Fibroblast of skin of right quadriceps (primary cell): Measurements from ENCODE around the gene CLEC1B.
A peak's percentile ranks its signal among the peaks of the same experiment; 100 is the strongest.
"Not testable (repeated sequence)": the region's sequence is repeated elsewhere in the genome, so short reads cannot be mapped to it uniquely, and the experiment has no call there.

Experiments
- DNase-seq: peaks from one replicate; pipeline ENCODE4 v3.0.0-alpha.2; 2013

Gene CLEC1B

DNA sequence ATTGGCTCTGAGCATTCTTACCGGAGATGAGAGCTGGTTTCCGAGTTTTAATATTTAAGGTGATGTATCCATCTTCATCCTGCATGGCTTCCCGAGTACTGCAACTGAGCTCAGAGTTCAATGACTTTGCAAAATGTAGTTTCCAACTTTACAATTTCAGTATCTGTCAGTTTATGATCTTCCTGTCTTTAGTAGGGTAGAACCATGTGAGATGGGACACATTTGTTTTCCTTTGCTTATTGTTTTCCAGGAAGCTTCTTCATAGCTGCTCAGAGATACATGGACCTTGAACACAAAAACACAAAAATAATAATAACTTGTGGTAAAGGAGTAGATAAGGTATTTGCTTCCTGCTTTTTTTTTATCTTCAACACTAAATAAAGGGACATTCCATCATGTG is at the start of gene CLEC1B:
TSS of gene CLEC1B (minus strand) at position 106 of the 400 bp plus-strand sequence. CDS start at position 85, 21 bp downstream.
- DNase-seq, result no peak

DNA sequence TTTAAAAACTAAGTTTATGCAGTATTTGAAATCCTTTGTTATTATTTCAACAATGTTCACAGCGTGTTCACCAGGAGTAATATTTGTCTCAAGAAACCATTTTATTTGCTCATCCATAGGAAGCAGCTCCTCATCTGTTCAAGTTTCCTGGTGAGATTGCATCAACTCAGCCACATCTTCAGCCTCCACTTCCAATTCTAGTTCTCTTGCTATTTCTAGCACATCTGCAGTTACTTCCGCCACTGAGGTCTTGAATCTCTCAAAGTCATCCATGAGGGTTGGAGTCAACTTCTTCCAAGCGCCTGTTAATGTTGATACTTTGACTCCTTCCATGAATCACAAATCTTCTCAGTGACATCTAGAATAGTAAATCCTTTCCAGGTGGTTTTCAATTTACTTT is 49.6 kb upstream of the CLEC1B start:
- DNase-seq, result no peak

DNA sequence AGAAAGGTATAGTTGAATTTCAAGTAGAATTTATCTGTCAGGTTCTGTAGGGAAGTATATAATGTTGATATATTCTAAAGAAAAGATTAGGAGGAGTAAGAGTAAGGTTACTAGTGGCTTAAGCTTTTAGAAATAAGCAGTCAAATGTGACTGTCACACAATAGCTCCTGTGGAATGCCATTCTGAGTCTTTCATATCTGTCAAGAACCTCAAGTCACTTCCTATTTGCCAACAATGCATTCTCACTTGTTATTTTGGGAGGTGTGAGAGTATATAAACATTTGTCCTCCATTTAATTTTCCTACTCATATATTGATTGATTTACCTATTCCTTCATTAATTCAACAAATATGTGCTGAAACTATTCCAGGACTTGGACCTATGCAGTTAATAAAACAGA is 43.2 kb upstream of the CLEC1B start:
- no peak for DNase-seq

DNA sequence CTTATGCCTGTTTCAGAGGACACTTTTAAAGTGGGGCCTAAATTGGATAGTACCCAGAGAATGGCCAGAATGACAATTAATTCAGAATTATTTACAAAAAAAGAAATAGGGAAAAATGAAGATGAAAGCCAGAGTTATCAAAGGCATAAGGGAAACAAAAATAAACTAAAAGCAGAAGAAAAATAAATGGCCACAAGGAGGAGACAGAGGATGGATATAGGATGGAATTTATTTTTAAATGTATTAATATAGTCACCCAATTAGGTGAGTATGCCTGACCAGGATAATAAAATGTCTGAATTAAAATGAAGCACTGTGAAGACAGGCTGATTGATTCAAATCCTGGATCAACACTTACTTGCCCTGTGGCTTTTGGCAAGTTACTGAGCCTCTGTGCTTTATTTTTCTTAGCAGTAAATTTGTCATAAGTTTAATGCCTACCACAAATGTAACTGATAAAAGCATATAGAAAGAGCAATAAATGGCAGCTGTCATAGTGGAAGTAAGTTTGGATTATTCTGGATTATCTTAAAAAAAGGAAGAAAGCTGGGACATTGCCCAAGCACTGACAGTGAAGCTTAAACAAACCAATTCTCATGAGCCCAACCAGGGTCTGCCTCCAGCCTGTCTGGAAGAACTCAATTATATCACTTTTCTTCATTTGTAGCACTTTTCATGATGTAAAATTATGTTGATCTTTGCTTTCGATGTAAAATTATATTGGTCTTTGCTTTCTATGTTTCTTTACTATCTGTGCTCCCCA is 35.0 kb upstream of the CLEC1B start:
- DNase-seq, result peak; percentile 39

DNA sequence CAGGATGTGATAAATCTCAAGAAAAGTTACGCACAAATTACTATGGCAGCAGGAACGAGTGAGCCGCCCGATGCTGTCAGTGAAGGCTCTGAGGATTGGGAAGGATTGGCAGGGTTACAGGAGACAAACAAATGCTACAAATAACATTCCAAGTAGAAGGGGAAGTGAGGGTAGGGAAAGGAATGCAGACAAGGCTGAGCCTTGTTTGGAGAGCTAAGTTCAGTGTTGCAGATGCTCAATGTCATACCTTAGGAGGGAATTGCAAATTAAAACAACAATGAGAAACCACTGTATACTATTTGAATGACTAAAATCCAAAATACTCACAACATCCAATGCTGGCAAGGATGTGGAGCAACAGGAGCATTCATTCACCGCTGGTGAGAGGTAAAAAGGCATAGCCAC is 32.9 kb upstream of the CLEC1B start:
- peak; percentile 92 for DNase-seq

DNA sequence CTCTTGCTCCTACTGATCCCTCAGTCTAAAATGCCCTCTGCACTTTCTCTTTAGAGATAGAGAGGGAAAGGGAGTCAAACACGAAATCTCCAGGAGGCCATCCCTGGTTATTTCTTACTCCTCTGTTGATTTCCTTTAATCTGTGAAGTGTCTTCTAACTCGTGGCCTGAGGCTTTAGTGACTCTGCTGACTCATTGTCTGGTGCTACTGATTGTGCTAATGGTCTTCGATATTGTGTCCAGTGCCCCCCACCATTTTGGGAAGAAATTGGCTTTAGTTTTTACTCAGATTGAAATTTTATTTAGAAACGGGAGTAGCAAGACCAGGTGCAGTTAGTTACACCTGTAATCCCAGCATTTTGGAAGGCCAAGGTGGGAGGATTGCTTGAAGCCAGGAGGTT is 32.4 kb upstream of the CLEC1B start:
- no peak for DNase-seq

DNA sequence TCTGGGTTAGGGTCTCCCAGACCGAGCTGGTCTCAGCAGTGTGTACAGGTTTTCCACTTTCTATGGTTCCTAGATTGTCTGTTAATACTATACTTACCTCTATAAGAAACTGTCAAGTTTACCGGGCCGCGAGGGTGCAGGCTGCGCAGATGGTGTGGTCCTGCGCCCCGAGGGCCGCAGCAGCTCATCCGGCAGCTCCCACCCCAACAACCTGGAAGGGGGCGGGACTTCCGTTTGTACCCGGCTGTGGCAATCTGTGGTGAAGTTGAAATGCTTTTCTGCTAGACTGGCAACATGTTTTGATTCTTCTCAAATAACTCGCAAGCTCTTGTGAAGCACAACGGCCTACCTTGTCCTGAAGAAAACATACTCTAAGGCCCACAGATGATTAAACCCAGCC is 31.5 kb upstream of the CLEC1B start, which contains the start of gene CLEC9A:
TSS of gene CLEC9A (plus strand) at position 237 of the 400 bp plus-strand sequence. CDS start 22,006 bp downstream, outside the sequence.
- no peak for DNase-seq

DNA sequence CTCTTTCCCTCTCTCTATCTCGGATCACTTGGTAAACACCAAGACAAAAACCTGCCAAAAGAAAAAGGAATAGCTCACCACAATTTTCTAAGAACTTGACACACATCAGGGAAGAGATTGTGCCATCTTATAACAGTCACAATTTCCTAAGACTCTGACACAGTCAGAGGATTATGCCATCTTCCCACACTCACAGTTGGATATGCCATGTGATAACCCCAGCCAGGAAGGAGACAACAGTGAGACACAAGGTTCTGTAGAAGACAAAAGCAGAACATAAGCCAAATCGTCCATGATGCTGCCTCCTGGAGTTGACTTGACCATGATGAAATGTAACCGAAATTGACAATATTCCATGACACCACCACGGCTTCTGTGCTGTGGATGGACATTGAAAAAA is 28.8 kb upstream of the CLEC1B start:
- peak; percentile 36 for DNase-seq

DNA sequence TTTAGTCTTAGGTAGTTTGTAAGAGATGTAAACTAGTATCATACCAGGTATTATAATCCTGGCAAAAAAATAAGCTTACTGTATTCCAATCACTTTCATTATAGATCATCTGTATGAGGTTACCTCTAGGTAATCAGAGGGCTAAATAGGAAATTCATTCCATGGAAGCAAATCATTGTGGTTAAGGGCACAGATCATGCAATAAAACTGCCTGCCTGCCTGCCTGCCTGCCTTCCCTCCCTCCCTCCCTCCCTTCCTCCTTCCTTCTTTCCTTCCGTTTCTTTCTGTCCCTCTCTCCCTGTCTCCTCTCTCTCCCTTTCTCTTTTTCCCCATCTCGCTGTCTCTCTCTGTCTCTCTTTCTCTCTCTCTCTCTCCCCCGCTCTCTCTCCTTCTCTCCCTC is 28.4 kb upstream of the CLEC1B start:
- peak; percentile 18 for DNase-seq

DNA sequence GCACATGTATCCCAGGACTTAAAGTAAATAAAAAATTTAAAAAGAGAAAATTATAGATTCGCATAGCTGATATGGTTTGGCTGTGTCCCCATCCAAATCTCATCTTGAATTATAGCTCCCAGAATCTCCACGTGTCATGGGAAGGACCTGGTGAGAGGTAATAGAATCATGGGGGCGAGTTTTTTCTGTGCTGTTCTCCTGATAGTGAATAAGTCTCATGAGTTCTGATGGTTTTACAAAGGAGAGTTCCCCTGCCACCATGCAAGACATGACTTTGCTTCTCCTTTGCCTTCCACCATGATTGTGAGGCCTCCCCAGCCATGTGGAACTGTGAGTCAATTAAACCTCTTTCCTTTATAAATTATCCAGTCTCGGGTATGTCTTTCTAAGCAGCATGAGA is 27.7 kb upstream of the CLEC1B start:
- DNase-seq, result not testable (repeated sequence)

DNA sequence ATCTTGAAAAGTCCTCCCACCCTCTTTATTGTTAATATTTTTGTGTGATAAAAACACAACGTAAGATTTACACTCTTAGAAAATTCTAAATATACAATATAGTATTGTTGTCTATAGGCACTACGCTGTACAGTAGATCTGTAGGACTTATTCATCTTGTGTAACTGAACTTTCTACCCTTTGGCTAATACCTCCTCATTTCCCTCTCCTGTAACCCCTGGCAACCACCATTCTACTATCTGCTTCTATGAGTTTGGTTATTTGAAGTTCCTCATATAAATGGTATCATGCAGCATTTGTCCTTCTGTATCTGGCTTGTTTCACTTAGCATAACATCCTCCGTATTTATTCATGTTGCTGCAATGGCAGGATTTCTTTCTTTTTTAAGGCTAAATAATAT is 26.3 kb upstream of the CLEC1B start:
- DNase-seq, result no peak

DNA sequence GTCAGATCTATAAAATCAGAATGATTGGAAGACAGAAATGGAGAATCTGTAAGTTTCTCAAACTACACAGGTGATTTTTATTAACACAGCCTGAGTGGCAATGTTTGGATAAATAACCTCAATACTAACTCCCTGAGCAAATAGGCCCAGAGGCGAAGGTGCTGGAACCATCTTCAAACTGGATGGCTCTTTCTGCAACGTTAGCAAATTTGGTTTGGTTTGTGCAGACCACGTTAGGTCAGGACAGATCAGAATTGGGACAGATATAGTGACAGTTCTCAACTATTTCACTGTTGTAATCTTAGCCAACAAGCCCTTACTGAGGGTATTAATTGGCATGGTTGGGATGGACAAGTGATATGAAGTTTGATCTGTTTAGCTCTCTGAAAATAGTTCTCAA is 22.4 kb upstream of the CLEC1B start:
- no peak for DNase-seq

DNA sequence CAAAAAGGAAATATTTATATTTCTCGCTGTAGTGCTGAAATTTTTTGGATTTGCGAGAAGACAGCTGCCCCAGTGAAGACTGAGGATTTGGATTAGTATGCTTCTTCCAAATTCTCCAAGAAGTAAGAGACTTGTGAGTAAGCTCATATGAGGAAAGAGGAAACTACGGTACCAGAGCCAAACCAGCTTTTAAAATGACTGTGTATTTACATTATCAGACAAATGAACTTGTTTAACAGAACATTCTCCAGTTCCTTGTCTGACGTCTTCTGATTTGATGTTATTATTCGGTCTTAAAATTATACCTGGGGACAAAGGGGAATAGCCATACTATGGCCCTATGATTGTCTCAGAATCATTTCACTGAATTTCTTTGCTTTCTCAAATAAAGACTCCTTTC is 19.5 kb upstream of the CLEC1B start:
- no peak for DNase-seq

DNA sequence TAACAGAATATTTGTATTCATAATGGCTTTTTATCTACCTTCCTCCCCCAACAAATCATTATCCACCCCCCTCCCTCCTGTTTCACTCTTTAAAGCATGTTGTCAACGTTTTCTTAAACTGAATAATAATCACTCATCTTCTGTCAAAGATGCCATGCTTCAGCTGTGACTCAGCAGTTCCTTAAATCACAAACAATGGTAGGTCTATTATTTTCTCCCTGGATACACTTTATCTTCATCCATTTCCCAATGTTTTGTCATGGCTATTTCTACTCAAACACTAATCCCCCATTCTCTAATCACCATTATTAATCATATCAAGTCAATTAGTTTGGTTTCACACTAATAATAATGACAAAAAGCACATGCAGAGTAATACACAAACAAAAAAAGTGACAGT is 18.0 kb upstream of the CLEC1B start:
- peak; percentile 14 for DNase-seq

DNA sequence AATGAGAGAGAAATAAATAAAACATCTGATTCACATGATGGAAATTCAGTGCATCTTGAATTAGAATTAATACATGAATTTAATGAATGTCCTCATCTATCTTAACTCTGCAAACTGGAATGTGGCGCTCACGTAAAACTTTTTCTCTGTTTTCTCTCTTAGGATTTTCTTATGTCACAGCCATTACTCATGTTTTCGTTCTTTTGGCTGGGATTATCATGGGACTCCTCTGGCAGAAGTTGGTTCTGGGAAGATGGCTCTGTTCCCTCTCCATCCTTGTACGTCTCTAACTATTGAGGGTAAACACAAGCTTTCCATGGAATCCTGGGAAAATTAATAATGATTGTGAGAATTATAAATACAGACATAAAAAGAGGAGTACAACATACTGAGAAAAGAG is 16.5 kb upstream of the CLEC1B start:
- no peak for DNase-seq

DNA sequence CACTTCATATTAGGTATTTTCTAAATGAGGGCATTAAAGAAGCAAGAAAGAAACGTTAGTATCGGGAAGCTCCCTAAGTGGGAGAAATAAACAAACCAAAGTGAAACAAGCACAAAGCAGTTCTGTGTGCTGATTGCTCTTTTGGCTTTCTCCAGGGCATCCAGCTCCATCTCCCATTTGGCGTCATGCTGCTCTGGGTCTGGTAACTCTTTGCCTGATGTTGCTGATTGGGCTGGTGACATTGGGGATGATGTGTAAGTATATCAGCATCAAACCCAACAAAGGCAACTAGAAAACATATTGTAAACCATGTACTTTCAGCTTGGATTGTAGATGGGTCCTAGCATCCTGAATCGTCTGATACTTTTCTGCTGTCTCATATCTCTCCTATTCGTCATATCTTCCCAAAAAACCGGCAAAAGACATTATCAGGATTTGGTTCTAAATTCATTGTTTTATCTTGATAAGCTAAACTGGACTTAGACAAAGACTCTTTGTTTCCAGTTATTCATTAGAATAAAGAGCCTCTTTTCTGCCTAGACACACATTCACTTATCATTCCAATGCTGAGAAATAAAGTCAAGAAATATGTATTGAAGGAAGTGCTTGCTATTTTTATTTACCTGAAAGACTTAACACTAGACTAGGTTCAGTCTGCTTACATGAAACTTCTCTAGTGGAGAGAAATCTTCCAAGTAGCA is 13.9 kb upstream of the CLEC1B start:
- DNase-seq, result no peak

DNA sequence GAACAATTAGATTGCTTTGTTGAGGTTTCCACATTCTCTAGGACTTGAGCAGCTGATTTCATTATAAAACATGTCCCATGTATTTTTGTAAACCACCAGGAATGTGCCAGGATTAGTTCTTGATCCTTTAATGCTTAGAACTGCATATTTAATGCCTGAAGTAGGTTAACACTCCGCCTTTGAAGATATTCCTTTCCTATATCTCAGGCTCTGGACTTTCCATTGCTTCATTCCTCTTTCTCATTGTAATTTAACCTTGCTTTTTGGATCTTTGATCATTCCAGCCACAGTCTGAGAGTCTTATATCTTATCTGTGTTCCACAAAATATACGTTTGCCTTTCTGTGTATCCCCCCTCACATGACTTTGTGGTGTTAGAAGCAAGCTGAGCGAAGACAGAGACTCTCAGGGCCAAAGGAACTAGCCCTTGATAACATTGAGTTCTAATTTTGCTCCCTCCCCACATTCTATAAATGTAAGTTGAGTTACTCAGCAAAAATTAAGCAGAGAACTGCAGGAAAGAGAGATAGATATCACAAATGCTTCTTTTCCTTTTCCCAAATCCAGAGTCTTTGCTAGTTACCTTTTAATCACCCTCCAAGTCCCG is 2.4 kb upstream of the CLEC1B start:
- DNase-seq, result peak; percentile 8

DNA sequence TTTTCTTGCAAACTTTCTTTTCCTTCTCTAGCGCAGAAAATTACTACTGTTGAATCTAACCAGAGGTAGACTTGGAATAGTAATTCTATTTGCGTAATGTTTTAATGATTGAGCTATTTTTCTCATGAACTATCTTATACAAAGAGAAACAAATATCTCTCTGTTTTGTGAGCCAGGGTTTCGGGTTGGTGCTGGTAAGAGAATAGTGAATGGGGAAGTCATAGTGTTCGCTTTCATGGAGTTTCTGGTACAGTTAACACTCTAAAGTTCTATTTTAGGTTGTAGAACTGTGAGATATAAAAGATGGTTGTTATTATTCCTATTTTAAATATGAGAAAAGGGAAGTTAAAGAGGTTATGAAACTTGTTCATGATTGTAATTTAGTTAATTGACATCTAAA is 6.6 kb downstream of the CLEC1B start:
- DNase-seq, result no peak

DNA sequence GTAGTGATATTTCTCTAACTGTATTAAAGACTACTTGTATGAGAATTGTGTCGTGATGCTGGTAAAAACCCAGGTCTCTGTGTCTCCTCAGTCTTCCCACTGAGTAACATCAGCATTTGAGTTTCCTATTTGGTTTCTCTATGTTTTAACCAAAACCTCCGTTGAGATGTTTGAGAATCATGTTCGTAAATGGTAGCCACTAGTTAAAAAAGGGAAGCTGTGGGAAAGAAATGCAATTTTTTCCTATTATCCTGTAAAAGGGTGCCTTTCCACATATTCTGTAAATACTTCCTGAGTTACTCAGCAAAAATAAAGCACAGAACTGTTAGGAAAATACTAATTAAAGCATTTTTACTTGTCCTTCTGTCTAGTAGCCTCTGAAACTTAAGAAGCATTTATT is 7.0 kb downstream of the CLEC1B start:
- DNase-seq, result no peak

DNA sequence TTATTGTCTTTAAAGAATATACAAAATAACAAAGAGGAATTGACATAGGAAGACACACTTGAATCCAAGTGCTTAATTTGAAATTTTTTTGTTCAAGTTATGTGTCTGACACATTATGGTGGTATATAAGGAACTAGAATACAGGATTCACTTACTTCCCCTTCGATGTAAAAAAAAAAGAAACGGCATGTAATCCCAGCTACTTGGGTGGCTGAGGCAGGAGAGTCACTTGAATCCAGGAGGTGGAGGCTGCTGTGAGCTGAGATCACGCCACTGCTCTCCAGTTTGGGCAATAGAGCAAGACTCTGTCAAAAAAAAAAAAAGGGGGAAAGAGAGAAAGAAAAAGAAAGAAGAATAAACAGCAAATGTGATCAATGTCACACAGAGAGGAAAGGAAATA is 18.8 kb downstream of the CLEC1B start:
- DNase-seq, result no peak

DNA sequence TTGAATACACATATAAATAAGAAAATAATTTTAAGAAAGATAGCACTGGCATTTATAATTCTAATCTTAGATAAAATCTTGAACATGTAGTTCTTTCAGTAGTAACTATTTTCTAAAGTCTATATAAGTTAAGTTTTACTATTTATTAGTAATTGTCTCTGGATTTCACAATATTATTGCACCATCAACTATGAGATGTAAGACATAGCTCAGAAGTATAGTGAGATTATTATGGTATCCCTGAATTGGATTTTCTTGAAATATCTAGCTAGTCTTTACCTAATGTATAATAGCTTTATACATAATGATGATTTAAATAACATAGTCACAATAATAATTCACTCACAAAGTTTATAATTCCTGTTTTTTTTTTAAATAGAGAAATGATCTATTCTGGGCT is 21.0 kb downstream of the CLEC1B start:
- DNase-seq, result no peak

DNA sequence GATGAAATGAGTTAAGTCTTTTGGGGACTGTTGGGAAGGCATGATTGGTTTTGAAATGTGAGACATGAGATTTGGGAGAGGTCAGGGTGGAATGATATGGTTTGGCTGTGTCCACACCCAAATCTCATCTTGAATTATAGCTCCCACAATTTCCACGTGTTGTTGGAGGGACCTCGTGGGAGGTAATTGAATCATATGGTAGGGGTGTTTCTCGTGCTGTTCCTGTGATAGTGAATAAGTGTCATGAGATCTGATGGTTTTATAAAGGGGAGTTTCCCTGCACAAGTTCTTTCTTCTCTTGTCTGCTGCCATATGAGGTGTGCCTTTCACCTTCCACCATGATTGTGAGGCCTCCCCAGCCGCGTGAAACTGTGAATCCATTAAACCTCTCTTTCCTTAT is 22.3 kb downstream of the CLEC1B start:
- DNase-seq, result not testable (repeated sequence)

DNA sequence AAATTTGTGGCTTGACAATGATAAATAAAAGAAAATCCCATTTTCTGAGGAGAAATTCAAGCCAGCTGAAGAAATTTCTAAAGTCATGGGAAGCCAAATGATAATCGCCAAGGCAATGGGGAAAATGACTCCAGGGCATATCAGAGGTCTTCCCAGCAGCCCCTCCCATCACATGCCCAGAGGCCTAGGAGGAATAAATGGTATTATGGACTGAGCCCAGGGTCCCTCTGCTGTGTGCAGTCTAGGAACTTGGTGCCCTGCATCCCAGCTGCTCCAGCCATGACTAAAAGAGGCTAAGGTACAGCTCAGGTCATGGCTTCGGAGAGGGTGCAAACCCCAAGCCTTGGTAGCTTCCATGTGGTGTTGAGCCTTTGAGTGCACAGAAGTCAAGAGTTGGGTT is 23.3 kb downstream of the CLEC1B start:
- no peak for DNase-seq

DNA sequence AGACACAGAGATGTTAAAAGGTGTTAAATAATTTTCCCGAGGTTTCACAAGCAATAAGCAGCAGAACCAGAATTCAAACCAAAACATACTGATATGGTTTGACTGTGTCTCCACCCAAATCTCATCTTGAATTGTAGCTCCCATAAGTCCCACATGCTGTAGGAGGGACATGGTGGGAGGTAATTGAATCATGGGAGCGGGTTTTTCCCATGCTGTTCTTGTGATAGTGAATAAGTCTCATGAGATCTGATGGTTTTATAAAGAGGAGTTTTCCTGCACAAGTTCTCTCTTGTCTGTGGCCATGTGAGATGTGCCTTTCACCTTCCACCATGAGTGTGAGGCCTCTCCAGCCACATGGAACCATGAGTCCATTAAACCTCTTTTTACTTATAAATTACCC is 24.2 kb downstream of the CLEC1B start:
- not testable (repeated sequence) for DNase-seq
